Heart left ventricle (tissue), 13 donors: ENCODE measurements around the gene CNTNAP5.

Experiments
- POLR2A ChIP-seq, 2 donors: fragments of 450-650 bp; IDR thresholded peaks; one replicate each; pipeline ENCODE4 v1.6.1; 2017; ENCODE audit warnings: antibody characterized with exemption in 2 of 2, mild to moderate bottlenecking in 2 of 2, moderate library complexity in 2 of 2
- TF ChIP-seq, protein P1 (sequence below), 12 donors: fragments of 200-600 bp; sonication (generic) in 4 of 12; IDR thresholded peaks; one replicate each; pipeline versions ENCODE4 v1.5.0 to v1.8.0; 2018 to 2022; ENCODE audit warnings: antibody characterized with exemption in 12 of 12, mild to moderate bottlenecking in 5 of 12
- donor health status: ischemic (EF 13 %, LVEDD 7.1; RV severe dilation, severe dysfunction).
- donor health status: DM: no; HTN: yes; CAD: no.
- donor health status: DM: no; HTN: no; CAD: no.
- donor health status: ischemic (EF 25% LVEDD 6.9; RV normal size, moderate dysfunction).
- donor health status: ischemic (EF 25% LVEDD 5.7; RV mildly dilated, moderate dysfunction).
- donor health status: ischemic (EF 35%, LVEDD 5.7; RV mildly dilated, moderate dysfunction).
- donor health status: nonischemic (EF 11% LVEDD 7.7; RV severe dilation, severe dysfunction).
- donor health status: DM: yes; HTN: yes; CAD: no.
- donor health status: PGD.
- donor health status: ischemic (EF 29% LVEDD 5.4; RV normal size, mild dysfunction).
- donor health status: nonischemic (EF 23%, LVEDD 6.1; RV moderate dilation, normal function).

DNA sequence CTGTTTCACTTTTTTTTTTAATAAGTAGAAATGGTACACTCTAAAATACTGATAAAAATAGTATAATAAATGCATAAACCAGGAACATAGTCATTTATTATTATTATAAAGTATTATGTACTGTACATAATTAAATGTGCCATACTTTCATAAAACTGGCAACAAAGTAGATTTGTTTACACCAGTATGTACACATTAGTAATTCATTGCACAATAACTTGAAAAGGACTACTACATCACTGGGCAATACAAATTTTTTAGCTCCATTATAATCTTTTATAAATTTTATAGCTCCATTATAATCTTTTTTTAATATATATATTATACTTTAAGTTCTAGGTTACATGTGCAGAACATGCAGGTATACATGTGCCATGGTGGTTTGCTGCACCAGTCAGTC is 636.5 kb downstream of the CNTNAP5 start:
- TF ChIP-seq, protein P1, sequence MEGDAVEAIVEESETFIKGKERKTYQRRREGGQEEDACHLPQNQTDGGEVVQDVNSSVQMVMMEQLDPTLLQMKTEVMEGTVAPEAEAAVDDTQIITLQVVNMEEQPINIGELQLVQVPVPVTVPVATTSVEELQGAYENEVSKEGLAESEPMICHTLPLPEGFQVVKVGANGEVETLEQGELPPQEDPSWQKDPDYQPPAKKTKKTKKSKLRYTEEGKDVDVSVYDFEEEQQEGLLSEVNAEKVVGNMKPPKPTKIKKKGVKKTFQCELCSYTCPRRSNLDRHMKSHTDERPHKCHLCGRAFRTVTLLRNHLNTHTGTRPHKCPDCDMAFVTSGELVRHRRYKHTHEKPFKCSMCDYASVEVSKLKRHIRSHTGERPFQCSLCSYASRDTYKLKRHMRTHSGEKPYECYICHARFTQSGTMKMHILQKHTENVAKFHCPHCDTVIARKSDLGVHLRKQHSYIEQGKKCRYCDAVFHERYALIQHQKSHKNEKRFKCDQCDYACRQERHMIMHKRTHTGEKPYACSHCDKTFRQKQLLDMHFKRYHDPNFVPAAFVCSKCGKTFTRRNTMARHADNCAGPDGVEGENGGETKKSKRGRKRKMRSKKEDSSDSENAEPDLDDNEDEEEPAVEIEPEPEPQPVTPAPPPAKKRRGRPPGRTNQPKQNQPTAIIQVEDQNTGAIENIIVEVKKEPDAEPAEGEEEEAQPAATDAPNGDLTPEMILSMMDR (IDR thresholded peaks at IDR 0.05), result no peak
- TF ChIP-seq POLR2A (IDR thresholded peaks at IDR 0.05), result no peak
